Measurements from ENCODE around the gene GZMM. TPM values are rescaled to one million over a fixed set of nuclear protein-coding genes. Genes with fewer than 3 reads are reported as not detected.

Gene GZMM
- total and polyA plus RNA-seq, 9 donors, result 0.31 to 1.7 (median 0.52) TPM; not detected in 2

DNA sequence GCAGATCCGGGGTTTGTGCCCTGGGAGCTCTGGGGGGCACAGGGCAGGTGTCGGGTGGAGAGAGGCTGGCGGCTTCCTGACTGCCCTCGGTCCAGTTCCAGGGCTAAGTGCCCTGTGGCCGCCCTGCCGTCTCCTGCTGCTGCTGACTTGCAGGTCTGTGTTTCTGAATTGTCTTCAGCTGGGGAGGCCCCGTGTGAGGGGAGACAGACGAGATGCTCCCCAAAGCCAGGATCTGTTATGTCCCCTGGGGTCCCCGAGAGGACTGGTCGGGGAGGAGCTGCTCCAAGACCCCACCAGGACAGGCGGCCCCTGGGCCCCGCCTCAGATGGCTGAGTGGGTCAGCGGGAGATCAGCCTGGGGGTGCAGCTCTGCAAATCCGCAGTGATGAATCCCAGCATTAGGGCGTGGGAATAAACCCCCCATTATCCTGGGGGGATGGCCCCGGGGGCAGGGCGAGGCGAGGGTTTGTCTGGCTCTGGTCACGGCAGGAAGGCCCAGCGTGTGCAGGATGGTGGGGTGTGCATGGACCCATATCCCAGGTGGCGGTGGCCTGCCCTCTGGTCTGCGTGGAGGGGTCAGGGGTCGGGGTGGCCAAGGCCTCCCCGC lies 50.5 kb downstream of the GZMM start:
- no peaks in the 10 kb centered on the region for H3K9me3 ChIP-seq
- DNase-seq, result no peak
- intact Hi-C loops (cut with DNase I), result no loop called here
- no peak overlapping the region for H3K27ac ChIP-seq
- H3K36me3 ChIP-seq, result no peaks in the 10 kb centered on the region
- TF ChIP-seq POLR2A (IDR thresholded peaks at IDR 0.05) (no peak), EP300 (IDR thresholded peaks at IDR 0.05) (no peak)
- TF ChIP-seq, protein P1, sequence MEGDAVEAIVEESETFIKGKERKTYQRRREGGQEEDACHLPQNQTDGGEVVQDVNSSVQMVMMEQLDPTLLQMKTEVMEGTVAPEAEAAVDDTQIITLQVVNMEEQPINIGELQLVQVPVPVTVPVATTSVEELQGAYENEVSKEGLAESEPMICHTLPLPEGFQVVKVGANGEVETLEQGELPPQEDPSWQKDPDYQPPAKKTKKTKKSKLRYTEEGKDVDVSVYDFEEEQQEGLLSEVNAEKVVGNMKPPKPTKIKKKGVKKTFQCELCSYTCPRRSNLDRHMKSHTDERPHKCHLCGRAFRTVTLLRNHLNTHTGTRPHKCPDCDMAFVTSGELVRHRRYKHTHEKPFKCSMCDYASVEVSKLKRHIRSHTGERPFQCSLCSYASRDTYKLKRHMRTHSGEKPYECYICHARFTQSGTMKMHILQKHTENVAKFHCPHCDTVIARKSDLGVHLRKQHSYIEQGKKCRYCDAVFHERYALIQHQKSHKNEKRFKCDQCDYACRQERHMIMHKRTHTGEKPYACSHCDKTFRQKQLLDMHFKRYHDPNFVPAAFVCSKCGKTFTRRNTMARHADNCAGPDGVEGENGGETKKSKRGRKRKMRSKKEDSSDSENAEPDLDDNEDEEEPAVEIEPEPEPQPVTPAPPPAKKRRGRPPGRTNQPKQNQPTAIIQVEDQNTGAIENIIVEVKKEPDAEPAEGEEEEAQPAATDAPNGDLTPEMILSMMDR (IDR thresholded peaks at IDR 0.05), result no peak
- H3K27me3 ChIP-seq, result peaks cover 5% of the 10 kb centered on the region
- H3K4me1 ChIP-seq (ENCODE audit: insufficient read depth), result peaks cover 2% of the 10 kb centered on the region
- no peak overlapping the region for H3K4me3 ChIP-seq
- 65 to 69% (median 68%) methylated on average over 24 of the region's 24 CpGs for WGBS, 3 donors

DNA sequence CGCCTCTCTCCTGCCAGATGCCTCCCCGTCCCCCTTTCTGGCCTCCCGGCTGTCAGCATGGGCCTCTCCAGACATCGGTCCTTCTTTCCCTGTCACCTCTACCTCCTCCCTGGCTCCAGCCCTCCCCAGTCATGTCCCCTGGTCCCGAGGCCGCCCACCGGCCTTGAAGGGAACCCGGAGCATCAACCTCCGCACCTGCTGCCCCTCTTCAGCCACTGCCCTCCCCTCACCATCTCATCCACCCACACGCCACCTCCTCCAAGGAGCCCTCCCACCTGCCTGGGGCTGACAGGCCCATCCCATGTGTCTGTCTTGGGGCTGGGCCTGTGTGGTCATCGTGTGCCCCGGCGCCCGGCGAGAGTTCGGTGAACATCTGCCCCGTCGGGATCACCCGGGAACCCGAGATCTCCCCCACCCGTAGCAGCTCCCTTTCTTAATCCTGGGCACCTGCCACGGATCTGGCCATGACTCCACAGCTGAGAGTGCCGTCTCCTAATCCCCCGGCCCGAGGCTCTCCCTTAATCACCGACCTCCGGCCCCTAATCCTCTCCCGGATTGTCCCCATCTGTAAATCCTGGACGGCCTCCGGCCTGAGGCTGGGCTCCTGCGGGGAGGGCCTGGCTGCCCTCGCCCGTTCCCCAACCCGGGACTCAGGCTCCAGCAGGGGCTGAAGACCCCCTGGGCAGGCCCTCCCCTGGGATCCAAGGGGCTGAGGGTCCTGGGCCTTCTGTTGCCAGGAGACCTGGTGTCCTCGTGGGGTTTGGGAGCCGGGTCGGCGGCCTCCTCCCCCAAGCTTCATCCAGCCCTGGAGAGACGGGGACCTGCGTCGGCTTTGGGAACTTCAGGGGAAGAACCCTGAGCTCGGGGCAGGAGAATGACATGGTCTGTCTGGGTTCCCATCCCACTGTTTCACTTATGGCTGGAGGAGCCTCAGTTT lies 51.7 kb downstream of the GZMM start:
- DNase-seq, result no peak
- 64 to 72% (median 68%) methylated on average over 41 to 42 of the region's 42 CpGs for WGBS, 3 donors
- Histone ChIP-seq H3K9me3 (no peaks in the 10 kb centered on the region), H3K4me1 (ENCODE audit: insufficient read depth) (peaks cover 2% of the 10 kb centered on the region), H3K27ac (no peak overlapping the region), H3K4me3 (no peak overlapping the region), H3K27me3 (peaks cover 5% of the 10 kb centered on the region), H3K36me3 (no peaks in the 10 kb centered on the region)
- TF ChIP-seq EP300 (IDR thresholded peaks at IDR 0.05) (no peak), POLR2A (IDR thresholded peaks at IDR 0.05) (no peak)
- TF ChIP-seq, protein P1 (IDR thresholded peaks at IDR 0.05), result no peak
- intact Hi-C loops (cut with DNase I), result no loop called here

DNA sequence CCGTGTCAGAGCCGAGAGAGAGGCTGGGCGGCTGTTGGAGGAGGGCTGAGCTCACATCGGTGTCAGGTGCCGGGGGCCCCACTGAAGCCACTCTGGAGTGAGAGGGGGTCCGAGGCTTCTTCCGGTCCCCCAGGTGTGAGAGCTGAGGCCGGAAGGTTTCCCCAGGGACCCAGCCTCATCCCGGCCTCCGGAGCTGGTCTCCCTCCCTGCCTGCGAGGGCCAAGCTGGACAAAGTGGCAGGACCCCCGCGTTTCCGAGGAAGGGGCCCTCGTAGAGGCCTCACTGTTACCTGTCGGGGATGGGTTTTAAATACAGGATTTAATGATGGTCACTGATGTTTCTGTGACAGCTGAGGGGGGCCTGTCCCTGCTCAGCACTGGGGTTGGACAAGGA lies 52.4 kb downstream of the GZMM start:
- no peak for TF ChIP-seq EP300 (IDR thresholded peaks at IDR 0.05)
- no peak for TF ChIP-seq POLR2A (IDR thresholded peaks at IDR 0.05)
- TF ChIP-seq, protein P1 (IDR thresholded peaks at IDR 0.05), result no peak
- no peak for DNase-seq
- Histone ChIP-seq H3K9me3 (no peaks in the 10 kb centered on the region), H3K27ac (no peak overlapping the region), H3K36me3 (no peaks in the 10 kb centered on the region), H3K4me1 (ENCODE audit: insufficient read depth) (peaks cover 1% of the 10 kb centered on the region), H3K27me3 (no peaks in the 10 kb centered on the region), H3K4me3 (no peak overlapping the region)
- WGBS, 3 donors, result 82 to 88% (median 84%) methylated on average over 13 to 16 of the region's 16 CpGs
- intact Hi-C loops (cut with DNase I), result no loop called here

DNA sequence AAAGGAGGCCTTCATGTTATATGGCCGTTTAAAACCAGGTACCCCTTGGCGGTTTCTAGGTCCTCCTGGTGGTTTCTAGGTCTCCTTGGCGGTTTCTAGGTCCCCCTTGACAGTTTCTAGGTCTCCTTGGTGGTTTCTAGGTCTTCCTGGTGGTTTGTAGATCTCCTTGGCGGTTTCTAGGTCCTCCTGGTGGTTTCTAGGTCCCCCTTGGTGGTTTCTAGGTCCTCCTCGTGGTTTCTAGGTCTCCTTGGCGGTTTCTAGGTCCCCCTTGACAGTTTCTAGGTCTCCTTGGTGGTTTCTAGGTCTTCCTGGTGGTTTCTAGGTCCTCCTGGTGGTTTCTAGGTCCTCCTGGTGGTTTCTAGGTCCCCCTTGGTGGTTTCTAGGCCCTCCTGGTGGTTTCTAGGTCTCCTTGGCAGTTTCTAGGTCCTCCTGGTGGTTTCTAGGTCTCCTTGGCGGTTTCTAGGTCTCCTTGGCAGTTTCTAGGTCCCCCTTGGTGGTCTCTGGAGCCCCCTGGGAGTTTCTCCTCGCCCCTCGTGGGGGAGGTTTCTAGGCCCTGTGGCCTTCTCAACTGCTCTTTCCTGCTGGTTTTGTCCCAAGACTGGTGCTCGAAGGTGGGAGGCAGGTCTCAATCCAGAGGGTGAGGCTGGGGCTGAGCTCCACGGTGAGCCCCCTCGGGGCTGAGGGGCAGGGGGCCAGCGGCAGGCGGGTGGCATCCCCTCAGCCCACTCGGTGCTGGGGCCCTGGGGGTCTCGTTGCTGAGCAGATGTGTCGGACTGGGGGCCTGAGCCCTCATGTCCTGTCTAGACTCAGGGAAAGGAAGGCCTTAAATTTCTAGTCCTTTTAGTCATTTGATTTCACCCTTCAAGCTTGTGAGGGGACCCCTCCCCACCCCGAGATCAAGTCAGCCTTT lies 53.8 kb downstream of the GZMM start:
- no peaks in the 10 kb centered on the region for H3K4me1 ChIP-seq (ENCODE audit: insufficient read depth)
- no peaks in the 10 kb centered on the region for H3K9me3 ChIP-seq
- no peak for TF ChIP-seq EP300 (IDR thresholded peaks at IDR 0.05)
- TF ChIP-seq, protein P1 (IDR thresholded peaks at IDR 0.05), result no peak
- TF ChIP-seq POLR2A (IDR thresholded peaks at IDR 0.05), result no peak
- no peak overlapping the region for H3K27ac ChIP-seq
- H3K36me3 ChIP-seq, result no peaks in the 10 kb centered on the region
- no peak for DNase-seq
- intact Hi-C loops (cut with DNase I), result no loop called here
- WGBS, 3 donors, result 68 to 73% (median 72%) methylated on average over 18 of the region's 18 CpGs
- H3K4me3 ChIP-seq, result no peak overlapping the region
- H3K27me3 ChIP-seq, result no peaks in the 10 kb centered on the region
